Activated CD8-positive, alpha-beta T cell treated with anti-CD3 and anti-CD28 coated beads, Interleukin-2, amount 10 ng/mL, durations not matched to agents 7 days and 5 days (primary cell): ENCODE data around the gene FRAS1. TPM values are rescaled to one million over a fixed set of nuclear protein-coding genes. Genes with fewer than 3 reads are reported as not detected.

ENCODE experiments used
- ATAC-seq: fragments of 150-1000 bp; cut with Tn5 transposase; one replicate; pipeline ENCODE4 v1.10.0; 2021; ENCODE audit warnings: moderate library complexity
- CTCF ChIA-PET: fragments of 350-600 bp; sonication (Branson Sonifier 250); formaldehyde crosslinking; loops from one replicate; lab custom pipeline; 2021; ENCODE audit warnings: antibody characterized with exemption; lab: Charles Lee
- POLR2A ChIA-PET: fragments of 350-600 bp; sonication (Branson Sonifier 250); formaldehyde crosslinking; loops from one replicate; lab custom pipeline; 2021; ENCODE audit warnings: antibody characterized with exemption; lab: Charles Lee
- DNase-seq: peaks from one replicate; pipeline ENCODE4 v3.0.0-alpha.2; 2020
- H3K27ac Mint-ChIP-seq: one replicate; pipeline ENCODE4 v1.8.0; 2021; ENCODE audit warnings: mild to moderate bottlenecking, mixed read lengths
- H3K27me3 Mint-ChIP-seq: one replicate; pipeline ENCODE4 v1.8.0; 2021; ENCODE audit warnings: low read depth, mixed read lengths
- H3K36me3 Mint-ChIP-seq: one replicate; pipeline ENCODE4 v1.8.0; 2021; ENCODE audit warnings: low read depth, mixed read lengths
- H3K4me1 Mint-ChIP-seq: one replicate; pipeline ENCODE4 v1.8.0; 2021; ENCODE audit warnings: low read depth, mixed read lengths
- H3K4me3 Mint-ChIP-seq: one replicate; pipeline ENCODE4 v1.8.0; 2021; ENCODE audit warnings: mild to moderate bottlenecking, mixed read lengths
- H3K9me3 Mint-ChIP-seq: one replicate; pipeline ENCODE4 v1.8.0; 2022; ENCODE audit warnings: mixed read lengths; ENCODE audit not compliant: insufficient read depth
- total RNA-seq, 2 experiments: library from RNA; stranded (reverse); gene quantifications; one replicate each; pipeline ENCODE4 v1.2.3, GENCODE V29; 2021

Gene FRAS1
- total RNA-seq, 2 experiments from 2014 or later: 0.08 TPM; not detected in 1

DNA sequence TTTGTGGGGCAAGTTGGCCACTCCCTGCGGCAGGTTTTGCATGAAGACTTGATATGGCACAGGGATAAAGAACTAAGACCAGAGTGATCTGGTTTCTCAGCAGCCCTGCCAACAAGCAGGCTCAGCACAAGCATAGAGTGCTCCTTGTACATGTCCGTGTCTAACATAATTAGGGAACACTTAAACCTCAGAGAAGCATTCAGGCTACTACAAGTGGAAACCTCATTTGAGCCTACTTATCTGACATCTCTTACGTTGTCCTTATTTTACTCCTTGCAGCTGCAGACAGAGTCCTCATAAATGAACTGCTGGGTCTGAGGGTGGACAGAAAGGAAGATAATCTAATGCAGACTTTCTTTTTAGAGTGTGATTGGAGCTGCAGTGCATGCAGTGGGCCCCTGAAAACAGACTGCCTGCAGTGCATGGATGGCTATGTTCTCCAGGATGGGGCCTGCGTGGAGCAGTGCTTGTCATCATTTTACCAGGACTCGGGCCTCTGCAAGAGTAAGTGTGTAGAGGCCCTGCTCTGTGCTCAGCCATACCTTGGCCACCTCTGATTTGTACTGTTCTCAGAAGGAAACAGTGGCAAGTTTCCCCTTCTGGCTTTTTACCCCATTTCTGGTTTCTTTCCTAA, 315.3 kb downstream of the FRAS1 start:
- no peak for DNase-seq
- Mint-ChIP-seq H3K9me3 (no peaks in the 10 kb centered on the region), H3K27ac (no peak overlapping the region), H3K27me3 (peaks cover 34% of the 10 kb centered on the region), H3K4me3 (no peak overlapping the region), H3K36me3 (no peaks in the 10 kb centered on the region), H3K4me1 (no peaks in the 10 kb centered on the region)
- ATAC-seq: no peak
- CTCF ChIA-PET: no interaction called here
- POLR2A ChIA-PET: no interaction called here

DNA sequence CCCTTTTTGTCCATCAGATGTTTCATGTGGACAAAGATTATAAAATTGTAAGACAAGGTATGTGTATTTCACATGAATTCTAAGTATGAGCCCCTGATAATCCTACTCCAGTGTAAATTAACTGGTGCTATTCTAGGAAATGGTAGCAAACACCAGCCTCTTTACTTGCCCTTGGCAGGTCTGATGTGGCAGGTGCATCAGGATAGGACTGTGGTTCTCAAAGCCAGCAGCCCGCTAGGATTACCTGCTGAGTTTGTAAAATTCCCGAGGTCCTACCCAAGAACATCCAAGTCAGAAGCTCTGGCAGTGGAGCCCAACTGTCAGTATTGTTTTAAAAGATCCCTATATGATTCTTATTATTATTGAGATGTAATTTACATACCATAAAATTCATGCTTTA, 320.4 kb downstream of the FRAS1 start:
- CTCF ChIA-PET: no interaction called here
- POLR2A ChIA-PET: no interaction called here
- H3K4me1 Mint-ChIP-seq: no peaks in the 10 kb centered on the region
- H3K27me3 Mint-ChIP-seq: peaks cover 18% of the 10 kb centered on the region
- no peak for DNase-seq
- no peak overlapping the region for H3K27ac Mint-ChIP-seq
- no peaks in the 10 kb centered on the region for H3K9me3 Mint-ChIP-seq
- ATAC-seq: no peak
- H3K4me3 Mint-ChIP-seq: no peak overlapping the region
- H3K36me3 Mint-ChIP-seq: no peaks in the 10 kb centered on the region

DNA sequence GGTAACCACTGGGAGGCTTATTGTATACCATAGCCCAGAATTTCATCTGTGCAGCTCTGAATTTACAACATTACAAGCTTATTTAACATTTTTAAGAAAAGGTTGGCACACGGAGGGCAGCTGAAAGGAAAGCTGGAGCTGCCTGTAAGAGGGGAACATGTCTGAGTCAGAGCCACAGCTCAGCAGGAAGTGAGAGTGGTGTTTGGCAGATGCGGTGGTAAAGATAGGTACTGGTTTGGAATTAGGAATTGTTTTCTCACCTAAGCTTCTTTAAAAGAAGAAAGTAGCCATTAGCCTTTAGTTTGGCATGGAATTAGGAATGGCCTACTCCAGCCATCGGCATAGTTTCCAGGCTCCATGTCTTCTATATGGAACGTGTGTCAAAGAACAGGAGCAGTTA, 321.9 kb downstream of the FRAS1 start:
- Mint-ChIP-seq H3K27ac (no peak overlapping the region), H3K36me3 (no peaks in the 10 kb centered on the region), H3K4me3 (no peak overlapping the region), H3K9me3 (no peaks in the 10 kb centered on the region), H3K27me3 (peaks cover 21% of the 10 kb centered on the region), H3K4me1 (no peaks in the 10 kb centered on the region)
- ATAC-seq (no peak), DNase-seq (no peak)
- POLR2A ChIA-PET: no interaction called here
- CTCF ChIA-PET: no interaction called here

DNA sequence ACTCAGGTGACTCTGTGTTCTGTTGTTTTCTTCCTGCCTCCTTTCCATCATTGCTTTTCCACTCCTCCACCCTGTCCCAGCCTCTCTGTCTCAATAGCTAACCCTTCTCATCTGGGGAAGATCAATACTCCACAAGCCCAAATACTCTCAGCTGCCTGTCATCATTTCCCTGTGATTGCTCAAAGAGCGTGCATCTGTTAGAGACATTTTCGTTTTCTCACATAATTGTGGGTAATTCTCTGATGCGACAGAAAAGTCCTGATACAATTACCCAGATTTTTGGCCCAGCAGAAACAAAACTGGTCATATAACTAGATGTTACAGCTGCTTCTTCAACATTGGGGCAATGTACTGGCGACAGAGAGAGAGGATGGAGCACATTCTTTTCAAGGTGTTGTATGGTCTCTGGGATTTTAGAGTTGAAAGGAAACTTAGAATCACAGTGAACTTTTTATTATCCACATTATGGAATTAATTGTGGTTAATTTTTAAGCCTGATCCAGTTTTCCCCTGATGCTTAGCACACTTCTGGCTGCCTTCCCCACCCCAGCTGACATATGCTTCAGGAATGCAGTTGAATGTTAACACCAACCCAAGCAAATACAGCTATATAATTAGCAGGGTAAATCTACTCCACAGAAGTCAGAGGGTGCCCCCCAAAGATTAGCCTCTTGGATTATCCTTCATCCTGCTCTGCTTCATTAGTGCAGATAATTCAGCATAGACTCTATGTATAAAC, 323.0 kb downstream of the FRAS1 start:
- no peak for DNase-seq
- H3K27me3 Mint-ChIP-seq: peaks cover 23% of the 10 kb centered on the region
- ChIA-PET POLR2A (no interaction called here), CTCF (no interaction called here)
- H3K9me3 Mint-ChIP-seq: no peaks in the 10 kb centered on the region
- ATAC-seq: no peak
- H3K4me3 Mint-ChIP-seq: no peak overlapping the region
- H3K36me3 Mint-ChIP-seq: no peaks in the 10 kb centered on the region
- no peak overlapping the region for H3K27ac Mint-ChIP-seq
- H3K4me1 Mint-ChIP-seq: no peaks in the 10 kb centered on the region

DNA sequence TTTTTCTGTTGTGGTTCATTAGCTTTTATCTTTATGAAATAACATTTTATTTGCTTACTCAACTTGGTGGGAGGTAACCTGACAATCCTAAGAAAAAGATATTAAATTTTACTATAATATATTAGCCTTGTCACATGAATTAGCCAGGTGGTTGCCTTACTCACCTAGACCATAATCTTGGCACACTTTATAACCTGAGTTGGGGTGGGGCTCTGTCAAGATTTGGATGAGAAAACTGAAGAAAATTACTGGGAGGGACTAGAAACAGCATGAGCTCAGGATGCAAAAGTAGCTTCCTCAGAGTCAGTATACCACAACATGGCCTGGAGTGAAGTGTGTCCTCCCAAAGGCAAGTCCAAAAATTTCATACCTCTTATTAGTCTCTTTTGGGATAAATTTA, 329.6 kb downstream of the FRAS1 start:
- DNase-seq: no peak
- H3K27ac Mint-ChIP-seq: no peak overlapping the region
- ChIA-PET CTCF (no interaction called here), POLR2A (no interaction called here)
- no peaks in the 10 kb centered on the region for H3K9me3 Mint-ChIP-seq
- H3K27me3 Mint-ChIP-seq: peaks cover 18% of the 10 kb centered on the region
- H3K4me1 Mint-ChIP-seq: no peaks in the 10 kb centered on the region
- ATAC-seq: no peak
- H3K4me3 Mint-ChIP-seq: no peak overlapping the region
- H3K36me3 Mint-ChIP-seq: no peaks in the 10 kb centered on the region

DNA sequence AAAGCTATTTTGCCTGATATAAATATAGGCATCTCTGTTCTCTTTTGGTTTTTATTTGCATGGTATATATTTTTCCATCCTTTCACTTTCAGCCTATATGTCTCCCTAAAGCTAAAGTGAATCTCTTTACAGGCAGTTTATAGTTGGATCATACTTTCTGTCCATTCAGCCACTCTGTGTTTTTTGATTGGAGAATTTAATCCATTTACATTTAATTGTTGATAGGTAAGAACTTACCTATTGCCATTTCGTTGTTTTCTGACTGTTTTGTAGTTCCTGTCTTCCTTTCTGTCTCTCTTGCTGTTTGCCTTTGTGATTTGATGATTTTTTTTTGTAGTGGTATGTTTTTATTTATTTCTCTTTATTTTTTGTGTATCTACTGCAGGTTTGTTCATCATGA, 338.5 kb downstream of the FRAS1 start:
- Mint-ChIP-seq H3K4me3 (no peak overlapping the region), H3K27ac (no peak overlapping the region), H3K27me3 (peaks cover 29% of the 10 kb centered on the region), H3K36me3 (no peaks in the 10 kb centered on the region), H3K9me3 (no peaks in the 10 kb centered on the region), H3K4me1 (no peaks in the 10 kb centered on the region)
- CTCF ChIA-PET: no interaction called here
- DNase-seq (no peak), ATAC-seq (no peak)
- POLR2A ChIA-PET: interaction anchor here (0.6 kb wide), 1 partner anchor 36 kb away, joined by 3 read pairs; no protein-coding TSS in a partner anchor

DNA sequence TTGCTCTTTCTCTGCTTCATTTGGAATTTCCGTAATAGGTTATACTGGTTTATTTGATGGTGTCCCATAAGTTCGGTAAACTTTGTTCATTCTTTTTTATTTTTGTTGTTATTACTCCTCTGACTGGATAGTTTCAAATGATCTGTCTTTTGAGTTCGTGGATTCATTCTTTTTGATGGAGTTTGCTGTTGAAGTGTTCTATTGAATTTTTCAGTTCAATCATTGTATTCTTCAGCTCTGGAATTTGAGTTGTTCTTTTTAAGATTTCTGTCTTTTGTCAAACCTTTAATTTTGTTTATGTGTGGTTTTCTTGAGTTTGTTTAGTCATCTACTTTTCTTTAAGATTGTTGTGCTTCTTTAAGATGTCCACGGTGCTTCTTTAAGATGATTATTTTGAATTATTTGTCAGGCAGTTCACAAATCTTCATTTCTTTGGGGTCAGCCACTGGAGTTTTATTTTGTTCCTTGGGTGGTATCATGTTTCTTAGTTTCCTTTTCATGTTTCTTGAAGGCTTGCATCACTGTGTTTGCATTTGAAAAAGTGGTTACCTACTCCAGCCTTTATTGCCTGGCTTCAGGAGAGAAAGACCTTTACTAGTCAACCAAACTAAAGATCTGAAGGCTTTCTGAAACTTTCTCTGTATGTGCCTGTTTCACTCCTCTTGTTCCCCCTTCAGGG, 339.6 kb downstream of the FRAS1 start:
- POLR2A ChIA-PET: no interaction called here
- DNase-seq (no peak), ATAC-seq (no peak)
- H3K36me3 Mint-ChIP-seq: no peaks in the 10 kb centered on the region
- no peak overlapping the region for H3K4me3 Mint-ChIP-seq
- H3K4me1 Mint-ChIP-seq: no peaks in the 10 kb centered on the region
- peaks cover 29% of the 10 kb centered on the region for H3K27me3 Mint-ChIP-seq
- no peak overlapping the region for H3K27ac Mint-ChIP-seq
- CTCF ChIA-PET: no interaction called here
- H3K9me3 Mint-ChIP-seq: no peaks in the 10 kb centered on the region

DNA sequence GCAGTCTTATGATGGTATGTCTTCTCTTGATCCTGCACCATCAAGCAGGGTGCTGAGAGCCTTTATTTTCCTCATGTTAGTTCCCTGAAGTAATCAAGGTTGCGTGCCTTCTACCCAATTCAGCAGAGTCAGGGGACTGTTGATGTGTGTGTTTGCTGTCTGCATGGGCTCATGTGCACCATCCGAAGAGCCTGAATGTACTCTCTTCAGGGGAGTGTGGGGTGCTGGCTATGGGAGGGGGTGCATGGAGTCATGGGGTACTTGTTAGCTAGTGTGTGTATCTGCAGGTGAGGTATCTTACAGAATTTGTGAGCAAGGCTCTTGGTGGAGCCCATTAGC, 340.1 kb downstream of the FRAS1 start:
- H3K27ac Mint-ChIP-seq: no peak overlapping the region
- CTCF ChIA-PET: no interaction called here

DNA sequence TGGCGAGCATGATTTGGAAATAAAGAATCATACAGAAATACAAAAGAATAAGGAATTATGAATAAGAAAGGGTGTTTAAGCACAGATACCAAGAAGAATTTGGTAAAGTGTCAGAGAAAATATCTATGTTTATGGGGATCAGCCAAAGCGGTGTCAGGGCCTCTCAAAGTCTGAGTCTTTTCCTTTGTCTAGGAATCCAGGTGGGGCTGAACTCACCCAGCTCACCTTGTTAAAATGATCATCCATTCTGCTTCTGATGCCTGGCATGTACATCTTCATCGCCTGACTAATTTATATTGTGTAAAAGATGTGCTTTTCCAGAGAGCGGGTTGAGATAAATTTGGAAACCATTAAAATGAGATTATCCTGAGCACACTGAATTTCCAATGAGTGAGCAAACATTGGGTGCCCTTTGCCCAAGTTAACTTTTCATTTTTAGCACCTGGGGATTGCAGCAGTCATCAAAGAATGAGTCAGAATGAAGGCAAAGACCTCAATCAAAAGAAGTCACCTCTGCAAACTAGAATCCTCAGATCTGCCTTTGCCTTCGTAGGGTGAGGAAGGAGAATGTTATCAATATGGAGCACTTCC, 352.6 kb downstream of the FRAS1 start:
- ATAC-seq: no peak
- no peak overlapping the region for H3K4me3 Mint-ChIP-seq
- ChIA-PET POLR2A (no interaction called here), CTCF (no interaction called here)
- no peaks in the 10 kb centered on the region for H3K36me3 Mint-ChIP-seq
- H3K9me3 Mint-ChIP-seq: no peaks in the 10 kb centered on the region
- peaks cover 17% of the 10 kb centered on the region for H3K27me3 Mint-ChIP-seq
- H3K27ac Mint-ChIP-seq: no peak overlapping the region
- DNase-seq: no peak
- H3K4me1 Mint-ChIP-seq: no peaks in the 10 kb centered on the region

More for the DNA sequence above, 340.1 kb downstream of the FRAS1 start:
- Mint-ChIP-seq H3K27me3 (peaks cover 29% of the 10 kb centered on the region), H3K9me3 (no peaks in the 10 kb centered on the region), H3K4me3 (no peak overlapping the region), H3K36me3 (no peaks in the 10 kb centered on the region), H3K4me1 (no peaks in the 10 kb centered on the region)
- DNase-seq: no peak
- ATAC-seq: no peak
- POLR2A ChIA-PET: no interaction called here

DNA sequence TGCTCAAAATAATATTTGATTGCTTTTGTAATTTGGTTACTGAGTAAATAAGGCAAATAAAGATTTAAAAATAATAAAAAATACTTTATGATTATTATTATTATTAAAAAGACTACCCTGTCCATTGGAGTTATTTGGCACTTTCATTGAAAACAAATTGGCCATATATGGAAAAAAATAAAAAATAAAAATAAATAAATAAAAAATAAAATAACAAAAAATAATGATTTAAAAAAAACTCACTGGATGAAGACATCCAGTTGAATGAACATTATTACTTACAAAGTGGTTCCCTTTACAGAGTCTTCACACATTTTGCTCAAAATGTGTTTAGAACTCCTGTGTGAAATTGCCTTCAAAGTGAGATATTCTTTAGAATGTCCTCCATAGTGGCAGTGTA, 353.1 kb downstream of the FRAS1 start:
- no peak for ATAC-seq
- Mint-ChIP-seq H3K36me3 (no peaks in the 10 kb centered on the region), H3K4me1 (no peaks in the 10 kb centered on the region), H3K9me3 (no peaks in the 10 kb centered on the region), H3K27ac (no peak overlapping the region), H3K4me3 (no peak overlapping the region), H3K27me3 (peaks cover 17% of the 10 kb centered on the region)
- CTCF ChIA-PET: no interaction called here
- DNase-seq: no peak
- POLR2A ChIA-PET: no interaction called here

DNA sequence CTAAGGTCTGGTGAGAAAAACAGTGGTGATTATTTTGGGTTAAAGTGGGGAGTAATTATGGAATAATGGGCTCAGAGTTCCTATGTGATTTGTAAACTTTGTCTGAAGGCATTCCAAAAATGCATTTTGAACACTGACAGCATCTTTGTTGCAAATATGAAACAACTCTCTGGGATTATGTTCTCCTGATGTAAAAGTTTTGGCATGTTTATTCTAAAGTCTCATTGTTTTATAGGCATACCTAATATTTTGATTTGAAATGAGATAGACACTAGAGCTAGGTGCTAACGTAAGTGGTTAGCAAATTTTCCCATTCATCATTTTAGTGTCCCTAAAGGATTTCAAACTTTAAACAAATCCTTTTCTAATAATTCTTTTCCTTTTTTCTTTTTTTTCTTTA, 353.6 kb downstream of the FRAS1 start:
- H3K9me3 Mint-ChIP-seq: no peaks in the 10 kb centered on the region

DNA sequence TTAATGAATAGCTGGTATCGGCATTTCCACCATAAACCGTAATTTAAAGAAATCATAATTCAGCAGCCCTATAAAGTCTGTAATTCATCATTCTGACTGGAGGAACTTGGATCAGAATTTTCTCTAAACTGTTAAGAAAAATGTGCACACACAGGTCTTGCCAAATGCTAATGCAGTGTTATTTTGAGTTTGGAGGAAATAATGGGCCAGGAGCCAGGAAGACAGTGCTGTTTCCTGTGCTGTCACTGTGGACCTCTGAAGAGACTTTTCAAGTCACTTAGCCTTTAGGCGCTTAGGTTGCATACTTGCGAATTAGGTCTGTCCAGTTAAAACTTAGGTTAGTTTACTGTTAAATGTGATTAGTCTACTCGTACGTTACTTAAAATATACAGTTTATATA, 357.0 kb downstream of the FRAS1 start:
- H3K4me3 Mint-ChIP-seq: no peak overlapping the region
- no peak for DNase-seq
- ChIA-PET CTCF (no interaction called here), POLR2A (no interaction called here)
- H3K4me1 Mint-ChIP-seq: no peaks in the 10 kb centered on the region
- H3K27me3 Mint-ChIP-seq: peaks cover 27% of the 10 kb centered on the region
- no peak overlapping the region for H3K27ac Mint-ChIP-seq
- H3K36me3 Mint-ChIP-seq: no peaks in the 10 kb centered on the region
- ATAC-seq: no peak
- no peaks in the 10 kb centered on the region for H3K9me3 Mint-ChIP-seq

More for the DNA sequence above, 353.6 kb downstream of the FRAS1 start:
- DNase-seq: no peak
- ATAC-seq: no peak
- CTCF ChIA-PET: no interaction called here
- no peaks in the 10 kb centered on the region for H3K4me1 Mint-ChIP-seq
- H3K27me3 Mint-ChIP-seq: peaks cover 19% of the 10 kb centered on the region
- no peak overlapping the region for H3K4me3 Mint-ChIP-seq
- H3K36me3 Mint-ChIP-seq: no peaks in the 10 kb centered on the region
- H3K27ac Mint-ChIP-seq: no peak overlapping the region
- POLR2A ChIA-PET: no interaction called here
